ENCODE results near the gene GTF2IRD2. TPM values are rescaled to one million over a fixed set of nuclear protein-coding genes. Genes with fewer than 3 reads are reported as not detected.
"Not testable (repeated sequence)": the region's sequence is repeated elsewhere in the genome, so short reads cannot be mapped to it uniquely, and the experiment has no call there.

The GTF2IRD2 gene
- polyA plus RNA-seq, 1 experiment, result 15.3 TPM

- DNase-seq (ENCODE audit: low read depth); H3K4me3 ChIP-seq (ENCODE audit: low read depth, low read length); CTCF ChIA-PET; H3K36me3 ChIP-seq (ENCODE audit: control insufficient read depth, insufficient read depth, low read length); POLR2A ChIA-PET; H3K27me3 ChIP-seq (ENCODE audit: control insufficient read depth, insufficient read depth, low read length): not testable (repeated sequence)
These were observed 77.3 kb downstream of the GTF2IRD2 start, which contains the start of gene NCF1 for GRCh38 chr7:74773760-74774750. Gene NCF1 (plus strand): TSS chr7:74774011. CDS start chr7:74774032, 21 bp downstream.

DNA sequence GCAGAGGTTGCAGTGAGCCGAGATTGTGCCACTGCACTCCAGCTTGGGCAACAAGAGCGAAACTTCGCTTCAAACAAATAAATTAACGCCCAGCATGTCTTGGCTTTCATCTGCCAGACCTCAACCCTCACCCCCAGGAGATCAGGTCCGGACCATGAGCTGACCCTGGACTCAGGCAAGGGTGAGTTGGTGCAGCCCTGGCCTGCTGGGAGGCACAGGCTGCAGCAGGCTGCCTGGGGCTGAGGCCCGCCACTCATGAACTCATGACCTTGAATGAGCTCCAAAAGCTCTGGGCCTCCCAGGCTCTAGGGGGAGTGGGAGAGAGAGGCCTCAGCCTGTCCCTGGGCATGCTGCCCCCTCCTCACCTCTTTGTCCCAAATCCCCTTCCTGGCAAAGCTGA is 79.3 kb downstream of the GTF2IRD2 start:
- DNase-seq (ENCODE audit: low read depth); H3K36me3 ChIP-seq (ENCODE audit: control insufficient read depth, insufficient read depth, low read length); CTCF ChIA-PET; H3K4me3 ChIP-seq (ENCODE audit: low read depth, low read length); H3K27me3 ChIP-seq (ENCODE audit: control insufficient read depth, insufficient read depth, low read length); POLR2A ChIA-PET: not testable (repeated sequence)

- POLR2A ChIA-PET; H3K4me3 ChIP-seq (ENCODE audit: low read depth, low read length); DNase-seq (ENCODE audit: low read depth); CTCF ChIA-PET; H3K36me3 ChIP-seq (ENCODE audit: control insufficient read depth, insufficient read depth, low read length); H3K27me3 ChIP-seq (ENCODE audit: control insufficient read depth, insufficient read depth, low read length): not testable (repeated sequence)
These were observed 81.3 kb downstream of the GTF2IRD2 start for GRCh38 chr7:74770062-74770461.

DNA sequence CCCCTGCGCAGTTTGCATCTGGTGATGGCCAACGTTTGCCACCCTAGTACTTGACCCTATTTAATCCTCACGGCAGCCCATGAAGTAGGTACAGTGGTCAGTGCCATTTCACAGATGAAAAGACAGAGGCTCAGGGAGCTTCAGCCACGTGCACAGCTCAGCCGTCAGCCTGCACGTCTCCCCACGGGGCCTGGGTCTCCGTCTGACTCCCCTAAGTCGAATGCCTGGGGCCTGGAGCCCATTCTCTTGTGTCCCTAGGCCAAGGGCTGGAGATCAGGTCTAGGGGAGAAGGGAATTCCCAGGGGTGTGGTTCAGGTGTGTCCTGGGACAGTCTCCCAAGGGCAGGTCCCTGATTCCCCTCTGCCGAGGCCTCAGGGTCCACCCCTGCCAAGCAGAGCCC is 84.4 kb downstream of the GTF2IRD2 start:
- POLR2A ChIA-PET, result not testable (repeated sequence)

GRCh38 chr7:74766509-74766908 is 84.9 kb downstream of the GTF2IRD2 start:
- DNase-seq (ENCODE audit: low read depth); H3K4me3 ChIP-seq (ENCODE audit: low read depth, low read length); H3K36me3 ChIP-seq (ENCODE audit: control insufficient read depth, insufficient read depth, low read length); CTCF ChIA-PET; H3K27me3 ChIP-seq (ENCODE audit: control insufficient read depth, insufficient read depth, low read length); POLR2A ChIA-PET: not testable (repeated sequence)

More for the DNA sequence above, 84.4 kb downstream of the GTF2IRD2 start:
- H3K27me3 ChIP-seq (ENCODE audit: control insufficient read depth, insufficient read depth, low read length); H3K36me3 ChIP-seq (ENCODE audit: control insufficient read depth, insufficient read depth, low read length); H3K4me3 ChIP-seq (ENCODE audit: low read depth, low read length); DNase-seq (ENCODE audit: low read depth); CTCF ChIA-PET: not testable (repeated sequence)

DNA sequence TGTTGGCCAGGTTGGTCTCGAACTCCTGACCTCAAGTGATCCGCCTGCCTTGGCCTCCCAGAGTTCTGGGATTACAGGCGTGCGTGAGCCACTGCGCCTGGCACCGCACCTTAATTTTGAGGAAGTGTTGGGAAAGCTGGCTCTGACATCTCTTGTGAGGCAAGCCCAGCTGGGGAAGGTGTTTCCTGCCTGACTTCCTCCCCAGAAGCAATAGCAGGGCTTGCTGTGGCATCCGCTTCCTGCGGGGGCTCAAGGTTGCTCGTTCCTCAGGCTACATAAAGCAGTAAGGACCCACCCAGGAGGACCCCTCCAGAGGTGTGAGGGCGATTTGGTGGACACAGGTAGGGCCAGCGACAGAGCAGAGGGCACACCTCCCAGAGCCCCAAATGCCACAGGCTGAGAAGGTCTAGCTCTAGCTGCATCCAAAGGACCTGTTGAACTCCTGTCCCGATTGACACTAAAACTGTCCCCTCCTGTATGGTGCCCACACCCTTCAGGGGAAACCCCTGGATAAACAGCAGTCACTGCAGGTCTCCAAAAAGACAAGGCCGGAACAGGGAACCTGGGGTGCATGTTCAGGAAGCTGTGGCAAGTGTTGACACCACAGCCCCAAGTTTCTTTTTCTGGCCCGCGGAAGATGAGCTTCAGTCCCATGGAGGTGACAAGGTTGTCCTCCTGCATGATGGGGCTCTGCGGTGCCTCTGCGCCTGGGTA is 86.0 kb downstream of the GTF2IRD2 start:
- DNase-seq (ENCODE audit: low read depth); H3K36me3 ChIP-seq (ENCODE audit: control insufficient read depth, insufficient read depth, low read length); H3K27me3 ChIP-seq (ENCODE audit: control insufficient read depth, insufficient read depth, low read length); H3K4me3 ChIP-seq (ENCODE audit: low read depth, low read length); CTCF ChIA-PET; POLR2A ChIA-PET: not testable (repeated sequence)

- H3K36me3 ChIP-seq (ENCODE audit: control insufficient read depth, insufficient read depth, low read length); DNase-seq (ENCODE audit: low read depth); H3K27me3 ChIP-seq (ENCODE audit: control insufficient read depth, insufficient read depth, low read length); CTCF ChIA-PET; POLR2A ChIA-PET; H3K4me3 ChIP-seq (ENCODE audit: low read depth, low read length): not testable (repeated sequence)
These were observed 92.4 kb downstream of the GTF2IRD2 start for GRCh38 chr7:74758982-74759381.

DNA sequence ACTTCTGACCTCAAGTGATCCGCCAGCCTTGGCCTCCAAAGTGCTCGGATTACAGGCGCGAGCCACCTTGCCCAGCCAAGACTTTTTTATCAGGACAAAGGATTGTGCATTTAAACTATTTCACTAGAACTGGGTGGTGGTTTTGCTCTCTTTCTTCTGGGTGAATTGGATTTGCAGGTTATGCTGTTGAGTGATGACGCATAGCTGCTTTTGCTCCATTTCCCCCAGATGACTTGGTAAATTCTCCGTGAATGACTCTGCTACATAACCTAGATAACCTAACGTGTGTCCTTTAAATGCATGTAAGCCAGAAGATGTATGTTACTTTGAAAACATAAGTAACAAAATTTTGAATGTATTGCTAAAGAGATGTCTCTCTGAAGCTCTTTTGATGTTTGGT is 93.1 kb downstream of the GTF2IRD2 start:
- CTCF ChIA-PET; POLR2A ChIA-PET; H3K36me3 ChIP-seq (ENCODE audit: control insufficient read depth, insufficient read depth, low read length); DNase-seq (ENCODE audit: low read depth); H3K27me3 ChIP-seq (ENCODE audit: control insufficient read depth, insufficient read depth, low read length); H3K4me3 ChIP-seq (ENCODE audit: low read depth, low read length): not testable (repeated sequence)

GRCh38 chr7:74756673-74757072 is 94.7 kb downstream of the GTF2IRD2 start:
- CTCF ChIA-PET; DNase-seq (ENCODE audit: low read depth); H3K36me3 ChIP-seq (ENCODE audit: control insufficient read depth, insufficient read depth, low read length); POLR2A ChIA-PET; H3K27me3 ChIP-seq (ENCODE audit: control insufficient read depth, insufficient read depth, low read length); H3K4me3 ChIP-seq (ENCODE audit: low read depth, low read length): not testable (repeated sequence)

DNA sequence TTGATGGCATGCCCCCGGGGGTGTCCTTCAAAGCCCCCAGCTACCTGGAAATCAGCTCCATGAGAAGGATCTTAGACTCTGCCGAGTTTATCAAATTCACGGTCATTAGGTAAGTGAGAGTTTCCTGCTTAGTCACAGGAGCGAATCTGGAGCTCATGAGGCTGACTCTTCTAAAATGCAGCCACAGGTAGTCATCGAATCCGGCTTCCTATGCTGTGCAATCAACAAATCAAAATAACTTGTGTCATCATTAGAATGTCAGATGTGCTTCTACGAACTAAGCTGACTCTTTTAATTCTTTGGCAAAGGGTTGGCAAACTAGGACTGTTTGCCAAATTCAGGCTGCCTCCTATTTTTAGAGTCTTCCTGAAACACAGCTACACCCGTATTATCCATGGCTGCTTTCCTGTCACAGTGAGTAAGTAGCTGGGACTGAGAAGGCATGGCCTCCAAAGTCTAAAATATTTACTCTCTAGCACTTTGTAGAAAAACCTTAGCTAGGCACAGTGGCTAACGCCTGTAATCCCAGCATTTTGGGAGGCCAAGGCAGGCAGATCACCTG is 97.4 kb downstream of the GTF2IRD2 start:
- POLR2A ChIA-PET; CTCF ChIA-PET; H3K4me3 ChIP-seq (ENCODE audit: low read depth, low read length); H3K27me3 ChIP-seq (ENCODE audit: control insufficient read depth, insufficient read depth, low read length); DNase-seq (ENCODE audit: low read depth); H3K36me3 ChIP-seq (ENCODE audit: control insufficient read depth, insufficient read depth, low read length): not testable (repeated sequence)
